BLaER1 treated with 17β-estradiol and CSF1 and Interleukin-3, amounts not matched to agents 10 nM and 100 nM (cell line): Measurements from ENCODE around the gene SLC5A2.

Experiments
- H3K27ac ChIP-seq, 11 experiments: shearing (Covaris generic); formaldehyde crosslinking; 2 replicates each; pipeline ENCODE4 v1.8.1; 2022
- H3K27me3 ChIP-seq, 11 experiments: shearing (Covaris generic); formaldehyde crosslinking; 2 replicates each; pipeline ENCODE4 v1.8.1; 2022
- H3K36me3 ChIP-seq, 11 experiments: shearing (Covaris generic); formaldehyde crosslinking; 2 replicates each; pipeline ENCODE4 v1.8.1; 2022
- H3K4me1 ChIP-seq, 10 experiments: shearing (Covaris generic); formaldehyde crosslinking; 2 replicates each; pipeline ENCODE4 v1.8.1; 2022
- H3K4me2 ChIP-seq, 11 experiments: shearing (Covaris generic); formaldehyde crosslinking; 2 replicates each; pipeline ENCODE4 v1.8.1; 2022
- H3K4me3 ChIP-seq, 10 experiments: shearing (Covaris generic); formaldehyde crosslinking; 2 replicates each; pipeline ENCODE4 v1.8.1; 2022
- H3K9ac ChIP-seq, 11 experiments: shearing (Covaris generic); formaldehyde crosslinking; 2 replicates each; pipeline ENCODE4 v1.8.1; 2022
- H3K9me3 ChIP-seq, 11 experiments: shearing (Covaris generic); formaldehyde crosslinking; replicated peaks in 1 of 11; 2 replicates each; pipeline ENCODE4 v1.8.1; 2022
- H4K20me1 ChIP-seq, 11 experiments: shearing (Covaris generic); formaldehyde crosslinking; 2 replicates each; pipeline ENCODE4 v1.8.1; 2022
- Cebpa-rat ChIP-seq, 11 experiments: shearing (Covaris generic); IDR thresholded peaks; 2 replicates each; pipeline ENCODE4 v1.8.1; 2022

Gene SLC5A2

GRCh38 chr16:31458844-31459686 lies 23.9 kb upstream of the SLC5A2 start, which contains the start of gene ARMC5:
Gene ARMC5, plus strand, starts transcription at chr16:31459501. Its CDS starts 24 bp downstream, at chr16:31459525.
- H3K27me3 ChIP-seq, result no peaks in the 10 kb centered on the region
- peak within 1 kb of the TSS; percentile 71 to 89 (median 80) for H3K4me3 ChIP-seq
- no peaks in the 10 kb centered on the region for H3K9me3 ChIP-seq
- H3K9ac ChIP-seq, result peak within 1 kb of the TSS; percentile 94 to 100 (median 99)
- peaks cover 59 to 79% (median 71%) of the 10 kb centered on the region in 10 experiments for H3K4me1 ChIP-seq
- H4K20me1 ChIP-seq, result peaks cover 32 to 68% (median 43%) of the 10 kb centered on the region in 11 experiments; a peak in 21 of 22 replicates
- peaks cover 10 to 45% (median 26%) of the 10 kb centered on the region in 11 experiments; a peak in 21 of 22 replicates for H3K36me3 ChIP-seq
- H3K27ac ChIP-seq, result peak within 1 kb of the TSS; percentile 97 to 100 (median 100)
- 0 out of 22 replicates have a peak, but pooled peaks of 1 of the 11 experiments have one; percentile 35 for TF ChIP-seq Cebpa-rat (IDR thresholded peaks at IDR 0.05)
- H3K4me2 ChIP-seq, result peak within 1 kb of the TSS; percentile 91 to 100 (median 97)

- Histone ChIP-seq H3K4me3 (peak overlapping the region; percentile 71 to 89 (median 80)), H3K27me3 (no peaks in the 10 kb centered on the region), H3K36me3 (peaks cover 17 to 54% (median 34%) of the 10 kb centered on the region in 11 experiments), H3K9me3 (no peaks in the 10 kb centered on the region), H3K27ac (peak overlapping the region; percentile 97 to 100 (median 100)), H3K4me1 (peaks cover 52 to 79% (median 71%) of the 10 kb centered on the region in 10 experiments), H3K4me2 (peak overlapping the region; percentile 88 to 99 (median 96)), H3K9ac (peak overlapping the region; percentile 94 to 100 (median 99)), H4K20me1 (peaks cover 31 to 60% (median 35%) of the 10 kb centered on the region in 11 experiments; a peak in 21 of 22 replicates)
- no peak for TF ChIP-seq Cebpa-rat (IDR thresholded peaks at IDR 0.05)
Observed at GRCh38 chr16:31459687-31460581, 23.0 kb upstream of the SLC5A2 start.

DNA sequence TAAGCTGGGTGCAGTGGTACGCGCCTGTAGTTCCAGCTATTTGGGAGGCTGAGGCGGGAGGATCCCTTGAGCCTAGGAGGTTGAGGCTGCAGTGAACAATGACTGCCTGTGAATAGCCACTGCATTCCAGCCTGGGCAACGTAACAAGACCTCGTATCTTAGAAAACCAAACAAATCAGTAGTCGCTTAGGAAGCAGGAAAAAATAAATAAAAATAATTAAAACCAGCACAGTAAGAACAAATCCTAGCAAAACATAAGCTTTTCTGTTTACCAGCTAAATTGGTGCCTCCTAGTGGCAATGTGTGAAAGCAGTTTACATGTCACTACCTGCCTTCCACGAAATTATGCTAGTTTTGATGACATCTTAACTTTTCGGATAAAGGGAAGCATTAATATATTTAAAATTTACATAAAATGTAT lies 22.3 kb upstream of the SLC5A2 start:
- peak overlapping the region; percentile 53 to 89 (median 73) for H3K4me3 ChIP-seq
- no peaks in the 10 kb centered on the region for H3K9me3 ChIP-seq
- no peak for TF ChIP-seq Cebpa-rat (IDR thresholded peaks at IDR 0.05)
- peak overlapping the region in 10 of 11 experiments; percentile 71 to 100 (median 98); a peak in 16 of 22 replicates for H3K9ac ChIP-seq
- peaks cover 18 to 54% (median 36%) of the 10 kb centered on the region in 11 experiments for H3K36me3 ChIP-seq
- peaks cover 48 to 79% (median 71%) of the 10 kb centered on the region in 10 experiments for H3K4me1 ChIP-seq
- H3K4me2 ChIP-seq, result peak overlapping the region; percentile 88 to 99 (median 95)
- peaks cover 25 to 53% (median 28%) of the 10 kb centered on the region in 11 experiments; a peak in 21 of 22 replicates for H4K20me1 ChIP-seq
- no peaks in the 10 kb centered on the region for H3K27me3 ChIP-seq
- peak overlapping the region in 9 of 11 experiments; percentile 60 to 100 (median 99); a peak in 14 of 22 replicates for H3K27ac ChIP-seq

- peak overlapping the region in 4 of 11 experiments; percentile 11 to 33 (median 20); a peak in 3 of 22 replicates for H3K27ac ChIP-seq
Observed at GRCh38 chr16:31461201-31461920, 21.6 kb upstream of the SLC5A2 start.

DNA sequence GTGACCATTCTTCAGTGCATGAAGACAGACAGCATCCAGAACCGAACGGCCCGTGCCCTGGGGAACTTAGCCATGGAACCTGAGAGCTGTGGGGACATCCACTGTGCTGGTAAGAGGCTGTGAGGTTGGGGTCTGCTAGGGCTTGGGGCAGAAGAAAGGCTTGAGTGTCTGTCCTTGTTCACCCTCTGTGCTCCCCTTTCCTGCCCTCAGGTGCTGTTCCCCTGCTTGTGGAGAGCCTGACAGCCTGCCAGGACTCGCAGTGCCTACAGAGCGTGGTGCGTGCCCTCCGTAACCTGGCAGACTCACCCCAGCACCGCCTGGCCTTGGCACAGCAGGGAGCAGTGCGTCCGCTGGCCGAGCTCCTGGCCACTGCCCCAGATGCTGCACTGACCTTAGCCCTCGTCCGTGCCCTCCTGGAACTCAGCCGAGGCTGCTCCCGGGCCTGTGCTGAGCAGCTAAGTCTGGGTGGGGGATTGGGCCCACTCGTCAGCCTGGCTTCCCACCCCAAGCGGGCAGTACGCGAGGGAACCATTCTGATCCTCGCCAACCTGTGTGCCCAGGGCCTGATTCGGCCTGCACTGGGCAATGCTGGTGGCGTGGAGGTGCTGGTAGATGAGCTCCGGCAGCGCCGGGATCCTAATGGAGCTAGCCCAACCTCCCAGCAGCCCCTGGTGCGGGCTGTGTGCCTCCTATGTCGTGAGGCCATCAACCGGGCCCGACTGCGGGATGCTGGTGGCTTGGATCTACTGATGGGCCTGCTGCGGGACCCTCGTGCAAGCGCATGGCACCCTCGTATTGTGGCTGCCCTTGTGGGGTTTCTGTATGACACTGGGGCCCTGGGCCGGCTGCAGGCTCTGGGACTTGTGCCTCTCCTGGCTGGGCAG lies 20.8 kb upstream of the SLC5A2 start:
- Histone ChIP-seq H3K9ac (peak overlapping the region in 3 of 11 experiments; percentile 1 to 31 (median 22); a peak in 2 of 22 replicates), H3K4me1 (peaks cover 48 to 79% (median 71%) of the 10 kb centered on the region in 10 experiments), H3K27me3 (no peaks in the 10 kb centered on the region), H4K20me1 (peaks cover 10 to 52% (median 12%) of the 10 kb centered on the region in 11 experiments; a peak in 21 of 22 replicates), H3K4me2 (no peak overlapping the region), H3K27ac (peak overlapping the region in 3 of 11 experiments; percentile 24 to 40 (median 33); a peak in 5 of 22 replicates), H3K9me3 (no peaks in the 10 kb centered on the region), H3K36me3 (peaks cover 18 to 54% (median 37%) of the 10 kb centered on the region in 11 experiments), H3K4me3 (no peak overlapping the region)
- no peak for TF ChIP-seq Cebpa-rat (IDR thresholded peaks at IDR 0.05)

More at GRCh38 chr16:31461201-31461920, 21.6 kb upstream of the SLC5A2 start:
- no peak for TF ChIP-seq Cebpa-rat (IDR thresholded peaks at IDR 0.05)
- Histone ChIP-seq H3K4me3 (no peak overlapping the region), H3K36me3 (peaks cover 18 to 55% (median 40%) of the 10 kb centered on the region in 11 experiments), H3K9me3 (no peaks in the 10 kb centered on the region), H3K4me2 (peak overlapping the region in 8 of 11 experiments; percentile 0 to 99 (median 94); a peak in 10 of 22 replicates), H4K20me1 (peaks cover 18 to 53% (median 20%) of the 10 kb centered on the region in 11 experiments; a peak in 21 of 22 replicates), H3K4me1 (peaks cover 48 to 79% (median 71%) of the 10 kb centered on the region in 10 experiments), H3K27me3 (no peaks in the 10 kb centered on the region), H3K9ac (peak overlapping the region in 3 of 11 experiments; percentile 1 to 27 (median 10); a peak in 4 of 22 replicates)

GRCh38 chr16:31464348-31464769 lies 18.6 kb upstream of the SLC5A2 start:
- Histone ChIP-seq H3K27me3 (no peaks in the 10 kb centered on the region), H3K4me2 (peak overlapping the region in 6 of 11 experiments; percentile 7 to 98 (median 58); a peak in 4 of 22 replicates), H3K9ac (no peak overlapping the region), H3K9me3 (no peaks in the 10 kb centered on the region), H3K36me3 (peaks cover 18 to 54% (median 37%) of the 10 kb centered on the region in 11 experiments), H3K4me3 (no peak overlapping the region), H4K20me1 (peaks cover 0 to 37% (median 0%) of the 10 kb centered on the region in 11 experiments; a peak in 4 of 22 replicates), H3K4me1 (peaks cover 54 to 90% (median 83%) of the 10 kb centered on the region in 10 experiments), H3K27ac (peak overlapping the region in 4 of 11 experiments; percentile 13 to 48 (median 38); a peak in 5 of 22 replicates)
- no peak for TF ChIP-seq Cebpa-rat (IDR thresholded peaks at IDR 0.05)
